H1 (cell line): Measurements from ENCODE around the gene PDE4D. TPM values are rescaled to one million over a fixed set of nuclear protein-coding genes. Genes with fewer than 3 reads are reported as not detected.

Experiments used
- CTCF ChIA-PET: fragments of 300-600 bp; sonication (Branson Sonifier 250); formaldehyde crosslinking; loops from one replicate; lab custom pipeline; 2021; ENCODE audit not compliant: partially characterized antibody; lab: Charles Lee
- POLR2A ChIA-PET: fragments of 300-600 bp; sonication (Branson Sonifier 250); formaldehyde crosslinking; loops from one replicate; lab custom pipeline; 2021; ENCODE audit warnings: inconsistent platforms; ENCODE audit not compliant: partially characterized antibody; lab: Charles Lee
- DNase-seq, 2 experiments: peaks; one replicate each; pipeline versions ENCODE4 v3.0.0 to v3.0.0-alpha.2; 2010 to 2022; ENCODE audit warnings: low spot score in 2 of 2, low read depth in 1 of 2, mixed read lengths in 1 of 2
- FAIRE-seq: peaks from 2 replicates; lab custom pipeline; 2011; peaks lifted over from hg19 to GRCh38; lab: Jason Lieb, UNC
- H2AFZ ChIP-seq: 2 replicates; pipeline ENCODE4 v1.8.1; 2012; ENCODE audit warnings: low read length, inconsistent platforms
- H2AK5ac ChIP-seq: 2 replicates; pipeline ENCODE4 v1.6.1; 2013; ENCODE audit warnings: low read depth, low read length
- H2BK120ac ChIP-seq: replicated peaks from 2 replicates; pipeline ENCODE3; 2013; ENCODE audit warnings: low read depth, low read length, inconsistent platforms
- H2BK12ac ChIP-seq: 2 replicates; pipeline ENCODE4 v1.6.1; 2013; ENCODE audit warnings: low read depth, low read length
- H2BK15ac ChIP-seq: 2 replicates; pipeline ENCODE4 v1.6.1; 2013; ENCODE audit warnings: low read length
- H2BK20ac ChIP-seq: 2 replicates; pipeline ENCODE4 v1.6.1; 2013; ENCODE audit warnings: low read length
- H2BK5ac ChIP-seq: 2 replicates; pipeline ENCODE4 v1.6.1; 2013; ENCODE audit warnings: low read depth, low read length
- H3K14ac ChIP-seq: 2 replicates; pipeline ENCODE4 v1.6.1; 2013; ENCODE audit warnings: inconsistent platforms; ENCODE audit not compliant: insufficient read length
- H3K18ac ChIP-seq: 2 replicates; pipeline ENCODE4 v1.6.1; 2013; ENCODE audit warnings: low read length; ENCODE audit errors: extremely low read depth
- H3K23ac ChIP-seq: 2 replicates; pipeline ENCODE4 v1.6.1; 2013; ENCODE audit warnings: inconsistent platforms; ENCODE audit not compliant: insufficient read length
- H3K23me2 ChIP-seq: 2 replicates; pipeline ENCODE4 v1.6.1; 2013; ENCODE audit warnings: low read depth, low read length
- H3K27ac ChIP-seq: 2 replicates; pipeline ENCODE4 v1.6.1; 2011; ENCODE audit warnings: low read depth, low read length, inconsistent platforms
- H3K27me3 ChIP-seq, 4 experiments: replicated peaks in 1 of 4; 1 replicate in 1 of 4; 2 replicates in 3 of 4; pipeline versions ENCODE4 v1.6.1 to v1.8.1; 2011 to 2013; ENCODE audit warnings: low read length in 3 of 4, mild to moderate bottlenecking in 3 of 4, inconsistent platforms in 2 of 4, mixed read lengths in 2 of 4, moderate library complexity in 1 of 4; ENCODE audit not compliant: control insufficient read depth in 3 of 4, insufficient read depth in 3 of 4; ENCODE audit errors: extremely low read depth in 1 of 4
- H3K36me3 ChIP-seq, 4 experiments: 2 replicates each; pipeline versions ENCODE4 v1.6.1 to v1.8.1; 2011 to 2013; ENCODE audit warnings: mild to moderate bottlenecking in 4 of 4, low read length in 3 of 4, moderate library complexity in 2 of 4, control low read depth in 1 of 4, inconsistent platforms in 1 of 4; ENCODE audit not compliant: insufficient read depth in 4 of 4, control insufficient read depth in 2 of 4
- H3K4ac ChIP-seq: replicated peaks from 2 replicates; pipeline ENCODE3; 2013; ENCODE audit warnings: low read length, low read depth, mixed read lengths, inconsistent platforms; ENCODE audit not compliant: insufficient read length
- H3K4me1 ChIP-seq, 4 experiments: replicated peaks in 1 of 4; 1 replicate in 1 of 4; 2 replicates in 3 of 4; pipeline versions ENCODE4 v1.6.1 to v1.8.1; 2011 to 2013; ENCODE audit warnings: low read length in 3 of 4, inconsistent platforms in 2 of 4, mixed read lengths in 1 of 4; ENCODE audit not compliant: insufficient read depth in 4 of 4, control insufficient read depth in 3 of 4
- H3K4me2 ChIP-seq, 2 experiments: 2 replicates each; pipeline versions ENCODE4 v1.6.1 to v1.8.1; 2011 to 2013; ENCODE audit warnings: low read depth in 2 of 2, low read length in 2 of 2, control low read depth in 1 of 2, inconsistent platforms in 1 of 2, mild to moderate bottlenecking in 1 of 2; ENCODE audit not compliant: insufficient read depth in 1 of 2
- H3K4me3 ChIP-seq, 4 experiments: fragments of 200-600, 300-600 bp in 1 of 4; sonication (generic), shearing (Covaris generic), sonication (Bioruptor Twin) in 1 of 4; 2 replicates each; pipeline versions ENCODE4 v1.5.1 to v1.8.1; 2011 to 2016; ENCODE audit warnings: low read length in 4 of 4, low read depth in 3 of 4, control low read depth in 2 of 4, inconsistent platforms in 2 of 4, mild to moderate bottlenecking in 2 of 4, mixed read lengths in 1 of 4, moderate library complexity in 1 of 4; ENCODE audit not compliant: insufficient read depth in 2 of 4; ENCODE audit errors: extremely low read depth in 1 of 4
- H3K56ac ChIP-seq: replicated peaks from 2 replicates; pipeline ENCODE3; 2013; ENCODE audit warnings: low read depth, mild to moderate bottlenecking, mixed read lengths, low read length, inconsistent platforms; ENCODE audit not compliant: insufficient read length
- H3K79me1 ChIP-seq: 2 replicates; pipeline ENCODE4 v1.6.1; 2013; ENCODE audit warnings: low read depth, low read length, control low read depth
- H3K79me2 ChIP-seq, 2 experiments: 2 replicates each; pipeline versions ENCODE4 v1.6.1 to v1.8.1; 2012 to 2013; ENCODE audit warnings: low read length in 2 of 2, mild to moderate bottlenecking in 2 of 2, inconsistent platforms in 1 of 2; ENCODE audit not compliant: insufficient read depth in 2 of 2, control insufficient read depth in 1 of 2
- H3K9ac ChIP-seq, 4 experiments: replicated peaks in 1 of 4; 1 replicate in 1 of 4; 2 replicates in 3 of 4; pipeline versions ENCODE4 v1.6.1 to v1.8.1; 2011 to 2013; ENCODE audit warnings: low read depth in 3 of 4, low read length in 3 of 4, control low read depth in 2 of 4, mild to moderate bottlenecking in 2 of 4, moderate library complexity in 2 of 4, inconsistent platforms in 1 of 4; ENCODE audit errors: extremely low read depth in 1 of 4
- H3K9me3 ChIP-seq, 2 experiments: 2 replicates each; pipeline versions ENCODE4 v1.6.1 to v1.8.1; 2012 to 2013; ENCODE audit warnings: mild to moderate bottlenecking in 2 of 2, moderate library complexity in 2 of 2, control low read depth in 1 of 2, inconsistent platforms in 1 of 2, low read depth in 1 of 2, low read length in 1 of 2, mixed read lengths in 1 of 2; ENCODE audit not compliant: insufficient read depth in 2 of 2
- H4K20me1 ChIP-seq, 2 experiments: replicated peaks in 1 of 2; 2 replicates each; pipeline versions ENCODE3 to v1.8.1; 2011 to 2013; ENCODE audit warnings: inconsistent platforms in 2 of 2, low read length in 2 of 2, mild to moderate bottlenecking in 1 of 2; ENCODE audit not compliant: insufficient read depth in 2 of 2, control insufficient read depth in 1 of 2
- H4K5ac ChIP-seq: 2 replicates; pipeline ENCODE4 v1.6.1; 2013; ENCODE audit warnings: low read length, low read depth, mixed read lengths, inconsistent platforms; ENCODE audit not compliant: insufficient read length
- H4K8ac ChIP-seq: 2 replicates; pipeline ENCODE4 v1.8.0; 2013; ENCODE audit warnings: mild to moderate bottlenecking, moderate library complexity, low read length, inconsistent platforms; ENCODE audit not compliant: insufficient read depth; ENCODE audit errors: extremely low read depth
- H4K91ac ChIP-seq: replicated peaks from 2 replicates; pipeline ENCODE3; 2013; ENCODE audit warnings: low read length, mixed read lengths, inconsistent platforms; ENCODE audit not compliant: insufficient read length
- ASH2L ChIP-seq: fragments of 200-600, 300-600 bp; sonication (generic); IDR thresholded peaks from one replicate; pipeline ENCODE4 v1.7.1; 2017; ENCODE audit warnings: low read length
- CTCF ChIP-seq, 3 experiments: IDR thresholded peaks; 1 replicate in 2 of 3; 2 replicates in 1 of 3; pipeline versions ENCODE4 v1.5.1 to v1.6.1; 2011; ENCODE audit warnings: low read length in 3 of 3, mild to moderate bottlenecking in 3 of 3, inconsistent platforms in 2 of 3, low read depth in 1 of 3, moderate library complexity in 1 of 3; ENCODE audit not compliant: insufficient read depth in 1 of 3; ENCODE audit errors: control extremely low read depth in 1 of 3
- KDM1A ChIP-seq: fragments of 200-600, 300-600 bp; sonication (generic); IDR thresholded peaks from 2 replicates; pipeline ENCODE4 v1.7.1; 2016; ENCODE audit warnings: mild to moderate bottlenecking, low read length, borderline replicate concordance
- MAFK ChIP-seq: IDR thresholded peaks from 2 replicates; pipeline ENCODE4 v1.6.1; 2012; ENCODE audit warnings: low read depth, mild to moderate bottlenecking, improper control_type of control experiment, low read length
- RAD21 ChIP-seq, 2 experiments: IDR thresholded peaks in 1 of 2; conservative IDR thresholded peaks in 1 of 2; 2 replicates each; pipeline ENCODE4 v1.6.1; 2011; ENCODE audit warnings: low read depth in 2 of 2, low read length in 2 of 2, improper control_type of control experiment in 1 of 2, inconsistent platforms in 1 of 2, mild to moderate bottlenecking in 1 of 2, moderate library complexity in 1 of 2
- YY1 ChIP-seq: IDR thresholded peaks from 2 replicates; pipeline ENCODE4 v1.6.1; 2011; ENCODE audit warnings: low read depth, mild to moderate bottlenecking, low read length
- WGBS, 2 experiments: shearing (Covaris generic) in 1 of 2; methylation state at CpG; one replicate each; pipeline versions ENCODE4 v1.1.6 to v1.1.7; 2013 to 2015; ENCODE audit warnings: low lambda C conversion rate in 2 of 2, mixed read lengths in 2 of 2, inconsistent platforms in 1 of 2, low coverage in 1 of 2, missing lambda C conversion rate in 1 of 2; ENCODE audit not compliant: insufficient replicate concordance in 2 of 2, insufficient coverage in 1 of 2, insufficient read length in 1 of 2; ENCODE audit errors: extremely low coverage in 1 of 2, missing lambda C conversion rate in 1 of 2; 5-methylcytosine and 5-hydroxymethylcytosine counted together
- polyA plus RNA-seq, 7 experiments: library from polyadenylated mRNA; depleted of rRNA in 3 of 7; stranded (reverse) in 5 of 7; unstranded in 2 of 7; fragments of >200 nt in 5 of 7; fragments of 200-250 nt in 2 of 7; gene quantifications; 1 replicate in 5 of 7; 2 replicates in 1 of 7; 4 replicates in 1 of 7; pipeline versions ENCODE4 v1.2.1 to v1.2.3, GENCODE V29; 2011 to 2013; ENCODE audit warnings: missing spikeins in 2 of 7, mixed read lengths in 2 of 7
- total RNA-seq: library from RNA; stranded (reverse); fragmentation: NEBNext Ultra II Directional; extraction: Animal tissue kit (Norgen Biotek cat#: 25700); gene quantifications from 2 replicates; pipeline ENCODE4 v1.2.1, GENCODE V29; 2021

The PDE4D gene
- total and polyA plus RNA-seq, 2 of the 8 experiments (the other 6 are each of a cell fraction or from before 2014, with no cell fraction given): 2.3 to 3.7 TPM

- no peak overlapping the region for H3K14ac ChIP-seq
- no peak overlapping the region for H2BK15ac ChIP-seq
- no peak overlapping the region for H3K27ac ChIP-seq
- H4K8ac ChIP-seq: no peak overlapping the region; the same call in none of the 2 replicates
- no peaks in the 10 kb centered on the region for H3K79me2 ChIP-seq
- FAIRE-seq (peak; percentile 77), DNase-seq (peak; percentile 44 to 56)
- H3K4ac ChIP-seq: no peak overlapping the region
- H2AK5ac ChIP-seq: no peak overlapping the region
- H3K4me3 ChIP-seq: no peak overlapping the region; a peak in 1 of 8 replicates
- H3K79me1 ChIP-seq: no peaks in the 10 kb centered on the region
- H3K56ac ChIP-seq: no peak overlapping the region
- ChIA-PET POLR2A (no interaction called here), CTCF (interaction anchor here (0.7 to 4.3 kb wide), 8 partner anchors 8 to 329 kb away, joined by 3 to 45 read pairs (median 3); no protein-coding TSS in a partner anchor)
- H3K4me2 ChIP-seq: peak overlapping the region; percentile 29 to 36; a peak in 2 of 4 replicates
- WGBS, 2 experiments: 46% methylated on average over 12 of the region's 12 CpGs; no CpG with 5 or more reads in 1 of the 2 experiments
- no peak overlapping the region for H2BK20ac ChIP-seq
- 0 out of 4 replicates have a peak, but pooled peaks of 1 of the 2 experiments have one; percentile 19 for TF ChIP-seq RAD21 (IDR thresholded peaks at IDR 0.05 in 1 of 2, conservative IDR thresholded peaks at IDR 0.05 in 1 of 2; ENCODE audit: low read depth in 2 of 2, low read length in 2 of 2)
- peak; percentile 66 for TF ChIP-seq ASH2L
- 0 out of 2 replicates have a peak, but pooled peaks have one; percentile 44 for TF ChIP-seq YY1
- TF ChIP-seq CTCF (IDR thresholded peaks at IDR 0.05; ENCODE audit: control extremely low read depth in 1 of 3, insufficient read depth in 1 of 3, low read depth in 1 of 3, low read length in 3 of 3): peak; percentile 7 to 17 (median 16); a peak in 2 of 4 replicates
- TF ChIP-seq KDM1A: no peak
- TF ChIP-seq MAFK: no peak
- peaks cover 0 to 21% (median 12%) of the 10 kb centered on the region in 4 experiments; a peak in 6 of 7 replicates for H3K4me1 ChIP-seq
- H3K27me3 ChIP-seq: no peaks in the 10 kb centered on the region
- no peak overlapping the region for H4K5ac ChIP-seq
- no peak overlapping the region for H2BK12ac ChIP-seq
- H4K20me1 ChIP-seq: no peaks in the 10 kb centered on the region
- H2AFZ ChIP-seq: peak overlapping the region; percentile 72
- no peaks in the 10 kb centered on the region for H3K23me2 ChIP-seq
- no peak overlapping the region for H3K23ac ChIP-seq
- H3K18ac ChIP-seq: no peak overlapping the region
- no peak overlapping the region for H3K9ac ChIP-seq
- H3K9me3 ChIP-seq: no peaks in the 10 kb centered on the region
- no peak overlapping the region for H2BK5ac ChIP-seq
- no peak overlapping the region for H2BK120ac ChIP-seq
- H3K36me3 ChIP-seq: no peaks in the 10 kb centered on the region
- H4K91ac ChIP-seq: no peak overlapping the region
These were observed 536.6 kb downstream of the PDE4D start for GRCh38 chr5:59356813-59357380.
